GM18867 (cell line): ENCODE results near the gene ZNF239.
"Not testable (repeated sequence)": the region's sequence is repeated elsewhere in the genome, so short reads cannot be mapped to it uniquely, and the experiment has no call there.

ENCODE experiments used
- ATAC-seq: cut with Tn5 transposase; IDR thresholded peaks from one replicate; pipeline ENCODE4 v1.9.1; 2021; ENCODE audit warnings: mild to moderate bottlenecking, moderate library complexity; ENCODE audit not compliant: unreplicated experiment

Gene ZNF239

DNA sequence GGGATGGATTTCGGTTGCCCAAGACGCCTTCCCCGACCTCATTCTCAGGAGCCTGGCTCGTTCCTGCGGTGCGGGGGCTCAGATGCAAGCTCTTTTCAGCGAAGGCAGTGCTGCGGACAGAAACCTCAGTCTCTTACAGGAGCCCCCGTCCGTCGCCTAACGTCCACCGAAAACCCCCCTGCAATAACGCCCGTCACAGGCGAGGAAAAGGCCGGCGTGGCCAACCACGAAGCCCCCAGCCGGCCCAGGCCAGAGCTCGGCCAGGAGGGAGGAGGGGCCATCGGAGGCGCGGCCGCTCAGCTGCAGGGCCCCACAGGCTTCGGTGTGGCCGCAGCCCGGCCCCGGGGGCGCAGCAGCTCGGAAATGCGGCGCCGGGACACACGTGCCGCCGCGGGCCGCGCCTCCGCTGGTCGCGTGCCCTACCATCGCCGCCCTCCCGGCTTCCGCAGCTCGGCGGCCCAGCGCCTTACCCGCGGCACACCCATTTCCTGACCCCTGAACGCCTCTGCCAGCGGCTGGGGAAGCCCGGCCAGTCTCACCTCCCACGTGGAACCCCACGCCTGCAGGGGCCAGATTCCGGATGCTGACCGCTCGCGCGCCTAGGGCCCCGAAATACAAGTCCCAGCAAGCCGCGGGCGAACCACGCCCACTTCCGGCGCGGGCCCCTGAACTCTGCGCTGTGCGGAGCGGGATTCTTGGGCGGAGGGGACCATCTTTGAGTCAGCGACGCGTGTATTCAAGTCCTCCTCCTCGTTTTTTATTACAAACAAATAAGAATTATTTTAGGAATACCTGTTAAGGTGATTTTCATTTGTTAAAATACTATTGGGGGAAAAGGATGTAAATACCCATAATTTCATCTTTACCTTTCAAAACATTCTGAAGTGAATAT lies at the start of gene ZNF239:
Gene ZNF239 (minus strand): TSS at position 616 of the 892 bp plus-strand sequence. CDS start 16,537 bp downstream, outside the sequence.
- ATAC-seq = peak; percentile 94

GRCh38 chr10:43623351-43623750 lies 48.9 kb upstream of the ZNF239 start:
- ATAC-seq = no peak

GRCh38 chr10:43622038-43622437 lies 47.6 kb upstream of the ZNF239 start:
- ATAC-seq = no peak

DNA sequence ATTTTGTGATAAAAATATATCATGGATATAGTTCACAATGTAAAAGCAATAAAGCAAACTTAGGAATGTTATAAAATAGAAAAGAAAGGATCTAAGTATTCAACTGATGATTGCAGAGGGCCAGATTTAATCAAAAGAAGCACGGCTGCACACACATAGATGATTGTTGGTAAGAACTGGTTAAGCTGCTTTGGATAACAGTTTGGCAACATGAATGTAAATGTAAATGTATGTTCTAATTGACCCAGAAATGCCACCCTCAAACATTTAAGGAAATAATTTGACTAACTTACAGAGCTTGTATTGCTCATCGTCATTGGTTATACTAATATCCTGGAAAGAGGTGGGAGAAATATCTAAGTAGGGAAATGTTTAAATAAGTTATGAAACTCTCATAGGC lies 45.0 kb upstream of the ZNF239 start:
- no peak for ATAC-seq

- ATAC-seq = no peak
These were observed 42.4 kb upstream of the ZNF239 start for GRCh38 chr10:43616697-43617370.

DNA sequence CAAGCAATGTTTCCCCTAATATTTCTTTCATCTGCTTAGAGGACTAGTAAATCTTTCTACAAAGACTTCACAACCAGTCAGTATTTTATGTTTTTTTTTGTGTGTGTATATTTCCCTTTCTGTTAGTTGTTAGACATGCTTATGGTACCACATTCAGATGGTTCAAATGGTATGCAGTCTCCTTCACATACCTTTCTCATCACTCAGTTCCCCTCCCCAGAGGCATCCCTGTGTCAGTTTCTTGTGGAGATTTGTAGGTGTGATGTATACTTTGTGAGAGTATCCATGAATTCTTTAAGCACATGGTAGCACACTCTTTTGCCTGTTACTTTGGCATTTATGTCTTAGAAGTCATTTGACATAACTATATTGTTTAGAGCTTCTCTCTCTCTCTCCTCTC lies 36.2 kb upstream of the ZNF239 start:
- no peak for ATAC-seq

DNA sequence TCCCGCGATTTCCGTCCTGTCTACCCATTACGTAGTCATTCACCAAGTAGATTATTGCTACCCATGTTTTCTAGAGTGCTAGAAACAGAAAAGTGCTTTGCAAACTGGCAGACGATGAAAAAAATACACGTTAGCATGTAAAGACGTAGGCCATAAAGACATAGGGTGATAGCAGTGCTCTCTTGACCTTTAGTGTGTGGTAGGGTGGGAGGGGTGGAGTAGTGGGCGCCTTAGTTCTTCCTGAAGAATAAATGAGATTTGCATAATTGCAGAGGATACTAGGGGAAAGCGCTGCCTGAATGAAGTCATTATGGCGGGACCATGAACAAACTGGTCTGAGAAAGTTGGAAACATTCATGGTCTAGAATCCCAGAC lies 32.8 kb upstream of the ZNF239 start:
- ATAC-seq = no peak

DNA sequence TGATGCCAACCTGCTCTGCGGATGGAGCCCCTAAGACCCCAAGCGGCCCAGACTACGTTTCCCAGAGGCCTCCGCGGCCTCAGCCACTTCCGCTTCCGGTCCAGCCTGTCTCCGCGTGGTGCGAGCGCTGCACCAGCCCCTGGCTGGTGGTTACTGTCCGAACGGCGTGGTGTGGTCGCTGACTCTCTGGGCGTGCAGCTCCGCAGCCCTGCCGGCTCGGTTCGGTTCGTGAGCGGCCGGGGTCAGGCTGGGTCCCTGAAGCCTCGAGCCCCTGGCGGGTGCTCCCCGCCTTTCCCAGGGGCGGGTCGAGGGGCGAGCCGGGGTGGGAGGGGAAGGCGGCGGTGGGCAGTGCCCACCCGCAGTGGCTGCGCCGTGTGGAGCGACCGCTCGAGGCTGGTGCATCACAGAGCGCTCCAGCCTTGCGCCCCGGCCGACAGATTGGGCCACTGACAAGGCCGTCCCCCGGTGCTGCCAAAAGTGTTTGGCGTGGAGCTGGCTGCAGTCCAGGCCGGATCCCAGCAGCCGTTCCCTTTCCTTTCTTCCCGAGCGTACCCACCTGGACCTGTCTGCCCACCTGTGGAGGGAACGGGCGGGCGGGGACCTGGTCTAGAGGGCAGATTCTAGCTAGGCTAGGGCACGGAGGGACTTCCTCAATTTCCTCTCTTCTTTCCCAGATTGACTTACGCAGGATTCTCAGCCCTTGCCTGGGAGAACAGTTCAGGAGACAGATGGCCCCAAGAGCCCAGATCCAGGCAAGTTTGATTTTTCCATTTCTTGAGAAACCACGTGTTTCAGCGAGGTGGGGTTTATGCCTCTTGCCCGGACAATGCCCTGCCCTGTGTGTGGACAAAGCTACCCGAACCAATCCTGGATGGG lies 32.1 kb upstream of the ZNF239 start, which contains the start of gene ZNF485:
Gene ZNF485 (plus strand): TSS at position 116 of the 876 bp plus-strand sequence. CDS start 613 bp downstream, at position 729.
- peak; percentile 99 for ATAC-seq

- no peak for ATAC-seq
These were observed 31.5 kb upstream of the ZNF239 start for GRCh38 chr10:43605850-43606322.

GRCh38 chr10:43601576-43601975 lies 27.2 kb upstream of the ZNF239 start:
- not testable (repeated sequence) for ATAC-seq

DNA sequence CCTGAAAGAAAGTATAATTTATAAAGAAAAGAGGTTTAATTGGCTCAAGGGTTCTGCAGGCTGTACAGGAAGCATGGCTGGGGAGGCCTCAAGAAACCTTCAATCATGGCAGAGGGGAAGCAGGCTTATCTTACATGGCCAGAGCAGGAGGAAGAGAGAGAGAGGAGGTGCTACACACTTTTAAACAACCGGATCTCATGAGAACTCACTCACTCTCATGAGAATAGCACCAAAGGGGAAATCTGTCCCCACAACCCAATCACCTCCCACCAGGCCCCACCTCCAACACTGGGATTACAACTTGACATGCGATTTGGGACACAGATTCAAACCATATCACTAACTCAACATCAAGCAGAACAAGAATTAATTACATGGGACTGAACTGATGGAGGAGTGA lies 24.9 kb upstream of the ZNF239 start:
- ATAC-seq = no peak

DNA sequence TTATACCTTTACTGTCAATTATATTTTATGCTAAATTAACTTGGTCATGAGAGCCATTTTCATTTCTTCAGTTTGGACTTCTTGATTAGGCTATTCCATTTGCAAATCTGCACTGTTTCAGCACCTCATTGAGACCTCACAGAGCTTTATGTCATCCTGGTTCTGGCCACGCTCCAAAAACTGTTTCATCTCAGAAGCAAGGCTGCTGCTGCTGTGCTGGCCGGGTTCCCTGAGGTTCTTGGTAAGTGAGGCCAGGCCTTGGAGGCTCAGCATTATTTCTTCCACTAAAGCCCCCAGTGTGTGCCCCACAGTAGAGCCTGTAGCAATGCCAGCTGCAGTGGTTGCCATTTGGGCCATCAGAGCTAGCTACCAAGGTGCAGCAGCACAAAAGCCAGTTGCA lies 24.0 kb upstream of the ZNF239 start:
- ATAC-seq = no peak

DNA sequence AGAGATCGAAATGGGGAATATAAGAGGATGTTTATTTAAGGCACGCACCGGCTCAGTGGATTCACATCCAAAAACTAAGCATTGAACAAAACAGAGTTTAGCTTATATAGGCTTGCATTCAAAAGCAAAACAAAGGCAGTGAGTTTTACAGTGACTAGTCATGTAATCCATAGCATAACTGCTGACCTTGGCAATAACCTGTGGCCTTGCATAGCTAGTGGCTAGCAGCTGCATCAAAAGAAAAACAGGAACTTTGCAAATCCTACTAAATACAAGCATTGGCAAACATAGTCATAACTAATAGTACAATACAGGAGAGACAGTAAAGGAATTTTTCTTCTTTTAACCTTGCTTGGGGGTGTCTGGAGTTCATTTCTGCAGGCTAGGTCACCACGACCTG lies 22.1 kb upstream of the ZNF239 start:
- no peak for ATAC-seq

- ATAC-seq = peak; percentile 44
These were observed 21.4 kb upstream of the ZNF239 start for GRCh38 chr10:43595739-43596298.

DNA sequence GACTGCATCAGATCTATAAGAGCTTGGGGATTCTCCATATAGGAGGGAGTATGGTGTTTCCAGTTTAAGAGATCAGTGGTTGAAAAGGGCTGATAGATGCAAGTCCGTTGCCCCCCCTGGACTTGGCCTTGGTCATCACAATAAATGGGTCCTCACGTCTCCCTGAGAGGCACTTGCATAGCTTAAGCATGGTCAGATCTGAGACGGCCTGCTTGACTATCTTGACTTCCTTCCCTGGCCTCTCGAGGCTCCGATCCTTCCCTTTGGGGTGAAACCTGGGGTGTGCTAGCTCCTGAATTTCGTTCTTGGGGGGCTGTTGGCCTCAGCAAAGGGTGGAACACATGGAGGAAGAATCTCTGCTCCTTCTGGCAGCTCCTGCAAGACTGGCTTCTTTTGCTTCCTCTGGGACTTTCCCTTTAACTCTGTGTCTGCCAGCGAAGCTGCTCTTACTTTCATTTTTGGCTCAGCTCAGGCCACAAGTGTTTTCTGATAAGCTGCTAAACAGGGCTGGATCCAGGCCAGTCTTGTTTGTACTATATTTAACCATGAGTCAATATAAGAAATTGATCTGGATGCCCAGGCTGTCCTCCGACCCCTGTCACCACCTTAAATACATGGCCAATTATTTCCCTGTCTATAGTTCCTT lies 20.7 kb upstream of the ZNF239 start:
- ATAC-seq = peak; percentile 94

DNA sequence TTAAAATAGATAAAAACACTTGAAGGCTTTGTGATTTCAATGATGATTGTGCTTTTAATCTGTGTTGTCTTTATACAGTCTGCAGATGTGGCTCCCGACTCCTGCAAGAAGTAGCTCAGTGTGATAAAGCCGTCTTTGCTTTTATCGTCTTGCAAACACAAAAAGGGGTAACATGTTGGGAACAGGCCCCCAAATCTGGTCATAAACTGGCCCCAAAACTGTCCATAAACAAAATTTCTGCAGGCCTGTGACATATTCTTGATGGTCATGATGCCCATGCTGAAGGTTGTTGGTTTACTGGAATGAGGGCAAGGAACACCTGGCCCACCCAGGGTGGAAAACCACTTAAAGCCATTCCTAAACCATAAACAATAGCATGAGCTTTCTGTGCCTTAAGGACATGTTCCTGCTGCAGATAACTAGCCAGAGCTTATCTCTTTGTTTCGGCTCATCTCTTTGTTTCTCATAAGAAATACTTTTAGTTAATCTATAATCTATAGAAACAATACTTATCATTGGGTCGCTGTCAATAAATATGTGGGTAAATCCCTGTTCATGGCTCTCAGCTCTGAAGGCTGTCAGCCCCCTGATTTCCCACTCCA lies 17.0 kb upstream of the ZNF239 start:
- ATAC-seq = no peak

DNA sequence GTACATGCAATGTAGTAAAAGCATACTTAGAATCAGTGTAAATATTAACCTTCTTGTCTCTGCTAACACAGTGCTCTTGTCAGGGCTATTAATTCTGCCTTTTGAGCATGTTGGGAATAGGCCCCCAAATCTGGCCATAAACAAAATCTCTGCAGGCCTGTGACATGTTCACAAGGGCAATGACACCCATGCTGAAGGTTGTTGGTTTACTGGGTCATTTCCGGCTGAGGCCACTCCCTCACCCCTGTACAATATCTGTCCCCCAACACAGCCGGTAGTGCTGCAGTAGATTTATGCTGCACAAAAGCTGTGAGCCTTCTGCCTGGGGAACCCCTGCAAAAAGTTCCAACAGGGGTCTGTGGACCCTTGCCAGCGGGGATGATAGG lies 12.3 kb upstream of the ZNF239 start:
- ATAC-seq = not testable (repeated sequence)

DNA sequence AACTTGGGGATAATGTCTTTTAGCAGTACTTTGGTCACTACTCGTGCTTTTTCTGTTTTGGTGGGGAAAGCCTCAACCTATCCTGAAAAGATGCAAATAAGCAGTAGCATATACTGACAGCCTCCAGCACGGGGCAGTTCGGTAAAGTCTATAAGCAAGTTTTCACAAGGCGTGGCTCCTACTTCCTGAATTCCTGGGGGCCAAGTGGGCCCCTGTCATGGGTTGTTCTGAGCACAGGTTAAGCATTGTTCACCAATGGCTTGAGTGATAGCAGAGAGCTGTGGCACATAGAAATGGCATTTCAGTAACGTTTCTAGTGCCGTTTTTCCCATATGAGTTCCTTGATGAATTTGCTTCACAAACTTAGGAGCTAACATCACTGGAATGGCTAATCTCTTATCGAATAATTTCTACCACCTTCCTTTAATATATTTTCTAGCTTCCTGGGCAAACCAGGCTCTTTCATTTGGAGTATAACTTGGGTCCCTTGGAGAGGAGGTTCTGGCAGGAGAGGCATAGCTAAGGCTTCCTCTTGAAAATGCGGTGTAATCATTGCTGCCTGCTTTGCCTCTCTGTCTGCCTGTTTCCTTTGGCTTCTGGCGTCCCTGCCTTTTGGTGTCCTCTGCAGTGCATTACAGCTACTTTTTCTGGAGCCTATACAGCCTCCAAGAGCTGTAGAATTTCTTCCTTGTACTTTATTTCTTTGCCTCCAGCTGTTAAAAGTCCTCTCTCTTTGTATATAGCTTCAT lies 11.7 kb upstream of the ZNF239 start:
- ATAC-seq = no peak

DNA sequence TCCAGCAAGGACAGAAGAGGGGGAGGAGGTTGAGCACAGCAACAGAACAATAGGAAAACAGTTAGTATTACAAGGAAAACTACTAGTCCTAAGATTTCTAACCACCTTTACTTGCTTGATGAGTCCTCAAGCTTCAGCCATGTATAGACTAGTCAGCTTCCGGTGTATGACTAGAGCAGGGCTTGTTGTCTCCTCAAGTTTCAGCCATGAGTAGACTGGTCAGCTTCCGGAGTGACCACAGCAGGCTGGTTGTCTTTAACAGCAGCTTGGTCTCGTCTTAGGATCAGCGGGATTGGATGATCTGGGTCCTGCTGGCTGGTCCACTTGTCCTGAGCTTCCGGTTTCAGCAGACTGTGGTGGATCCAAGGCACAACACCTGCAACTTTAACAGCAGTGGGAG lies 10.6 kb upstream of the ZNF239 start:
- ATAC-seq = no peak
